SK-N-MC (cell line): Measurements from ENCODE around the gene SMIM41.

Experiments
- EZH2 ChIP-seq: fragments of 200-600 bp; sonication (generic); IDR thresholded peaks from one replicate; pipeline ENCODE4 v1.6.1; 2017; ENCODE audit warnings: antibody characterized with exemption
- POLR2AphosphoS5 ChIP-seq: IDR thresholded peaks from 2 replicates; pipeline ENCODE4 v1.6.1; 2012; ENCODE audit warnings: mild to moderate bottlenecking, low read depth, low read length, borderline replicate concordance

DNA sequence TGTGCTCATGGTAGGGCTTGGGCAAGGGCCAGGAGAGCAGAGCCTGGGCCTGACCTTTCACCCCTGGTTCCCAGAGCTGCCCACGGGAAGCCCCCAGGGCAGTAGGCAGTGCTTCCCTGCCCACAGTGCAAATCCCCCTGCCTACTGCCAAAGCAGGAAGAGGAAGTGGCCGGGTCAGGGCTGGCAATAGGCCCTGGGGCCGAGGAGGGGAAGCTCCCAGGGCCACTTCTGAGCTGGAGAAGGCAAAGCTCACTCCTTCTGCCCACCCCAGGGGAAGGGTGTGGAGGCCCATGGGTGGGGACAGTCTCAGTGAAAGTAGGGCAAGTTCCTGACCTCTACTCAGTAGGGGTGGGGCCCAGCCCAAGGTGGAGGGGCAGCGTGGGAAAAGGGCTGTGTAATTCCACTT lies 33.7 kb upstream of the SMIM41 start:
- TF ChIP-seq EZH2 (no peak), POLR2AphosphoS5 (no peak)
